Smooth muscle cell (in vitro differentiated cells): ENCODE results near the gene ZBTB1. TPM values are rescaled to one million over a fixed set of nuclear protein-coding genes. Genes with fewer than 3 reads are reported as not detected.
A peak's percentile ranks its signal among the peaks of the same experiment; 100 is the strongest.

Experiments
- DNase-seq: peaks from one replicate; lab custom pipeline; 2025; ENCODE audit not compliant: unreplicated experiment; lab: John Stamatoyannopoulos, UW
- H2AFZ ChIP-seq: fragments of 200-600 bp; sonication (generic); 2 replicates; pipeline ENCODE4 v1.6.0; 2016; ENCODE audit warnings: antibody characterized with exemption, low read depth, mild to moderate bottlenecking
- H3F3A ChIP-seq: fragments of 200-600 bp; sonication (generic); 2 replicates; pipeline ENCODE4 v1.6.0; 2017; ENCODE audit warnings: antibody characterized with exemption, low read depth
- H3K27ac ChIP-seq: fragments of 200-600 bp; sonication (generic); 2 replicates; pipeline ENCODE4 v1.5.1; 2016; ENCODE audit warnings: low read depth, mild to moderate bottlenecking
- H3K27me3 ChIP-seq: fragments of 200-600 bp; sonication (generic); 2 replicates; pipeline ENCODE4 v1.6.1; 2016; ENCODE audit warnings: low read depth, mild to moderate bottlenecking
- H3K36me3 ChIP-seq: fragments of 200-600 bp; sonication (generic); 2 replicates; pipeline ENCODE4 v1.5.1; 2016; ENCODE audit warnings: low read depth
- H3K4me1 ChIP-seq: fragments of 200-600 bp; sonication (generic); 2 replicates; pipeline ENCODE4 v1.5.1; 2016; ENCODE audit warnings: low read depth
- H3K4me2 ChIP-seq: fragments of 200-600 bp; sonication (generic); 2 replicates; pipeline ENCODE4 v1.6.0; 2016; ENCODE audit warnings: mild to moderate bottlenecking
- H3K4me3 ChIP-seq: fragments of 200-600 bp; sonication (generic); 2 replicates; pipeline ENCODE4 v1.5.1; 2016; ENCODE audit warnings: mild to moderate bottlenecking
- H3K79me2 ChIP-seq: fragments of 200-600 bp; sonication (generic); 2 replicates; pipeline ENCODE4 v1.6.0; 2016; ENCODE audit warnings: low read depth, mild to moderate bottlenecking
- H3K9ac ChIP-seq: fragments of 200-600 bp; sonication (generic); 2 replicates; pipeline ENCODE4 v1.6.0; 2016; ENCODE audit warnings: low read depth
- H3K9me3 ChIP-seq: fragments of 200-600 bp; sonication (generic); replicated peaks from 2 replicates; pipeline ENCODE4 v1.5.1; 2016; ENCODE audit warnings: low read depth
- H4K20me1 ChIP-seq: fragments of 200-600 bp; sonication (generic); 2 replicates; pipeline ENCODE4 v1.6.0; 2016; ENCODE audit warnings: low read depth
- WGBS: methylation state at CpG from one replicate; pipeline ENCODE4 v1.1.7; 2016; ENCODE audit warnings: low lambda C conversion rate; 5-methylcytosine and 5-hydroxymethylcytosine counted together
- polyA plus RNA-seq: library from polyadenylated mRNA; unstranded; fragments of >200 nt; fragmentation: Nextera tagmentation; extraction: Ambion mirVana; gene quantifications from 2 replicates; pipeline ENCODE4 v1.2.1, GENCODE V29; 2016
- total RNA-seq: library from RNA; depleted of rRNA; stranded (reverse); fragments of >200 nt; gene quantifications from 2 replicates; pipeline ENCODE4 v1.2.3, GENCODE V29; 2014
- TF ChIP-seq, protein P1 (sequence below): fragments of 200-600 bp; sonication (generic); IDR thresholded peaks from 2 replicates; pipeline ENCODE4 v1.5.1; 2017; ENCODE audit warnings: borderline replicate concordance, mild to moderate bottlenecking, antibody characterized with exemption; ENCODE audit not compliant: insufficient read depth, poor library complexity, severe bottlenecking

The ZBTB1 gene
- total and polyA plus RNA-seq, 2 experiments from 2014 or later = 41.3 to 82.9 TPM

DNA sequence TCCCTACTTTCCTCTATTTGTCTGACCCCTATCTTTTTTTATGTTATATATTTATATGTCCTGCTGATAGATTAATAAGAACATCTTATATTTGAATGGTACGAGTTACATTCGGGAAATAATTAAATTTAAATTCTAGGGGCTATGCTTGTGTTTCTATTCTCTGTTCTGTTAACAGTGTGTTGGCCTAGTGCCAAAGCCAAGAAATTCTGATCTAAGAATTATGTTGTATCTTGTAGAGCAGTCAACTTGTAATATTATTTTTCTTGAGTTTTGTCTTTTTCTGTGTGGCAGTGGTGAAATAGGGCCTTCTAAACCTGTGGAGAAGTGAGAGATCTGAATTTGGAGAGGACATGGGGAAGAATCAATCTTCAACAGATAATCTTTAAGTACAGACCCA is 27.0 kb downstream of the ZBTB1 start:
- no peak for DNase-seq
- peaks cover 24% of the 10 kb centered on the region for H3F3A ChIP-seq
- H3K27me3 ChIP-seq = no peaks in the 10 kb centered on the region
- H3K79me2 ChIP-seq = peaks cover 7% of the 10 kb centered on the region
- 98% methylated on average over 2 of the region's 2 CpGs for WGBS
- H2AFZ ChIP-seq = no peak overlapping the region
- no peak overlapping the region for H3K9ac ChIP-seq
- H3K27ac ChIP-seq = no peak overlapping the region
- H3K9me3 ChIP-seq = no peaks in the 10 kb centered on the region
- peaks cover 3% of the 10 kb centered on the region for H3K4me1 ChIP-seq
- TF ChIP-seq, protein P1, sequence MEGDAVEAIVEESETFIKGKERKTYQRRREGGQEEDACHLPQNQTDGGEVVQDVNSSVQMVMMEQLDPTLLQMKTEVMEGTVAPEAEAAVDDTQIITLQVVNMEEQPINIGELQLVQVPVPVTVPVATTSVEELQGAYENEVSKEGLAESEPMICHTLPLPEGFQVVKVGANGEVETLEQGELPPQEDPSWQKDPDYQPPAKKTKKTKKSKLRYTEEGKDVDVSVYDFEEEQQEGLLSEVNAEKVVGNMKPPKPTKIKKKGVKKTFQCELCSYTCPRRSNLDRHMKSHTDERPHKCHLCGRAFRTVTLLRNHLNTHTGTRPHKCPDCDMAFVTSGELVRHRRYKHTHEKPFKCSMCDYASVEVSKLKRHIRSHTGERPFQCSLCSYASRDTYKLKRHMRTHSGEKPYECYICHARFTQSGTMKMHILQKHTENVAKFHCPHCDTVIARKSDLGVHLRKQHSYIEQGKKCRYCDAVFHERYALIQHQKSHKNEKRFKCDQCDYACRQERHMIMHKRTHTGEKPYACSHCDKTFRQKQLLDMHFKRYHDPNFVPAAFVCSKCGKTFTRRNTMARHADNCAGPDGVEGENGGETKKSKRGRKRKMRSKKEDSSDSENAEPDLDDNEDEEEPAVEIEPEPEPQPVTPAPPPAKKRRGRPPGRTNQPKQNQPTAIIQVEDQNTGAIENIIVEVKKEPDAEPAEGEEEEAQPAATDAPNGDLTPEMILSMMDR = no peak
- no peak overlapping the region for H3K4me3 ChIP-seq
- no peaks in the 10 kb centered on the region for H3K36me3 ChIP-seq
- H4K20me1 ChIP-seq = peaks cover 8% of the 10 kb centered on the region
- H3K4me2 ChIP-seq = no peak overlapping the region

DNA sequence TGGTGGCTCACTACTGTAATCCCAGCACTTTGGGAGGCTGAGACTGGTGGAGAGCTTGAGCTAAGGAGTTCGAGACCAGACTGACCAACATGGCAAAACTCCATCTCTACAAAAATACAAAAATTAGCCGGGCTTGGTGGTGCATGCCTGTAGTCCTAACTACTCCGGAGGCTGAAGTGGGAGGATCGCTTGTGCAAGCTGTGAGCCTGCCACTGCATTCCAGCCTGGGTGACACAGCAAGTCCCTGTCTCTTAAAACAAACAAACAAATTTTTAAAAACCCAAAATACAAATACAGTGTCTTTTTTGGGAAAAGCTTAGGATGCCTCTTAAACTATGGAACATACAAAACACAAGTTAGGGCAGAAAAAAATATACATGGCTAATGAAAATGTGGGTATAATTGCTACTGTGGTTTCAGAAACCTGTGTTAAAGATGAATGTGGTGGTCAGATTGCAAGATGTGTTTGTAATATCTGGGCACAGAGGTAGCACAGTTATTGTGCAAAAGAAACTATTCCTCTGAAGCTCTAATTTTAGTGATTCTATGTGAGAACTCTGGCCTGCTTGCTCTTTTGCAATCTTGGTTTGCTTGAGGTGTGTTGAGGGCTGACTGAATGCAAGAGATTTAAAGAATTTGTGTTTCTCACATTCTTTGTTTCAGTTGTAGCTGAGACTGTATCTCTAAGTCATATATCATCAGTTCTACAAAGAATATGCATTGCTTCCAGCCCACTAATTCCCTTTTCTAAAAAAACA is 32.1 kb downstream of the ZBTB1 start:
- Histone ChIP-seq H3K4me3 (no peak overlapping the region), H3K4me1 (peaks cover 12% of the 10 kb centered on the region), H3K27me3 (no peaks in the 10 kb centered on the region), H3F3A (peaks cover 25% of the 10 kb centered on the region), H3K9ac (no peak overlapping the region), H3K79me2 (no peaks in the 10 kb centered on the region), H3K36me3 (no peaks in the 10 kb centered on the region), H3K27ac (peak overlapping the region; percentile 60), H3K4me2 (peak overlapping the region; percentile 45), H3K9me3 (no peaks in the 10 kb centered on the region), H2AFZ (no peak overlapping the region), H4K20me1 (no peaks in the 10 kb centered on the region)
- WGBS = 32% methylated on average over 4 of the region's 4 CpGs
- TF ChIP-seq, protein P1 = no peak
- no peak for DNase-seq

DNA sequence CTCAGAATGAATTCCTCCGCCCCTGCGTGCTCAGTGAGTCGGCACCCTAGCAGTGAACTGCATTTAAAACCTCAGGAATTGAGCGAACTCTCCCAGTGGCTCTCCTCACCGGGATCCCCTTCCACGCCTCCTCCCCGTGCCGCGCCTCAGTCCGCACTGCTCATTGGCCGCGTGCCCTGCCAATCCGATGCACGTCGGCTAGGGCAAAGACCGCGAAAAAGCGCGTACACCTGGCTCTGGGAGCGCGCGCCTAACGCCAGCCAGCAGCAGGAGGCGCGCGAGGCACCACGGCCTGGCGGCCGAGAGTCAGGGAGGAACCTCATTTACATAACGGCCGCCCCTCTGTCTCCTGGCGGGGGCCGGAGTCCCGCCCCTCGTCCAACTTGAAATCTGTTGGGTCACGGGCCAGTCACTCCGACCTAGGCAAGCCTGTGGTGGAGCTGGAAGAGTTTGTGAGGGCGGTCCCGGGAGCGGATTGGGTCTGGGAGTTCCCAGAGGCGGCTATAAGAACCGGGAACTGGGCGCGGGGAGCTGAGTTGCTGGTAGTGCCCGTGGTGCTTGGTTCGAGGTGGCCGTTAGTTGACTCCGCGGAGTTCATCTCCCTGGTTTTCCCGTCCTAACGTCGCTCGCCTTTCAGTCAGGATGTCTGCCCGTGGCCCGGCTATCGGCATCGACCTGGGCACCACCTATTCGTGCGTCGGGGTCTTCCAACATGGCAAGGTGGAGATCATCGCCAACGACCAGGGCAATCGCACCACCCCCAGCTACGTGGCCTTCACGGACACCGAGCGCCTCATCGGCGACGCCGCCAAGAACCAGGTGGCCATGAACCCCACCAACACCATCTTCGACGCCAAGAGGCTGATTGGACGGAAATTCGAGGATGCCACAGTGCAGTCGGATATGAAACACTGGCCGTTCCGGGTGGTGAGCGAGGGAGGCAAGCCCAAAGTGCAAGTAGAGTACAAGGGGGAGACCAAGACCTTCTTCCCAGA is 35.9 kb downstream of the ZBTB1 start, which contains the start of gene HSPA2:
Gene HSPA2 (plus strand): TSS at position 534 of the 995 bp plus-strand sequence. CDS start 109 bp downstream, at position 643.
- 50% methylated on average over 79 of the region's 79 CpGs for WGBS
- peak; percentile 78 for DNase-seq

More for the DNA sequence above, 35.9 kb downstream of the ZBTB1 start, which contains the start of gene HSPA2:
- no peaks in the 10 kb centered on the region for H4K20me1 ChIP-seq
- H3K9me3 ChIP-seq = no peaks in the 10 kb centered on the region
- H3K4me2 ChIP-seq = peak within 1 kb of the TSS; percentile 78
- H3K9ac ChIP-seq = peak within 1 kb of the TSS; percentile 74
- peaks cover 23% of the 10 kb centered on the region for H3K4me1 ChIP-seq
- peak within 1 kb of the TSS; percentile 79 for H3K27ac ChIP-seq
- H3K36me3 ChIP-seq = no peaks in the 10 kb centered on the region
- peak within 1 kb of the TSS; percentile 45 for H2AFZ ChIP-seq
- TF ChIP-seq, protein P1 = peak; percentile 47
- peaks cover 17% of the 10 kb centered on the region for H3F3A ChIP-seq
- no peaks in the 10 kb centered on the region for H3K79me2 ChIP-seq
- peak within 1 kb of the TSS; percentile 51 for H3K4me3 ChIP-seq
- no peaks in the 10 kb centered on the region for H3K27me3 ChIP-seq
